Placental epithelial cell (primary cell): ENCODE measurements around the gene ESF1. TPM values are rescaled to one million over a fixed set of nuclear protein-coding genes. Genes with fewer than 3 reads are reported as not detected.

Experiments
- total RNA-seq: library from RNA; depleted of rRNA; stranded (reverse); fragments of >200 nt; gene quantifications from 2 replicates; pipeline ENCODE4 v1.2.3, GENCODE V29; 2012

ESF1 gene
- total RNA-seq = 3.4 and 7.1 TPM in 2 replicates

DNA sequence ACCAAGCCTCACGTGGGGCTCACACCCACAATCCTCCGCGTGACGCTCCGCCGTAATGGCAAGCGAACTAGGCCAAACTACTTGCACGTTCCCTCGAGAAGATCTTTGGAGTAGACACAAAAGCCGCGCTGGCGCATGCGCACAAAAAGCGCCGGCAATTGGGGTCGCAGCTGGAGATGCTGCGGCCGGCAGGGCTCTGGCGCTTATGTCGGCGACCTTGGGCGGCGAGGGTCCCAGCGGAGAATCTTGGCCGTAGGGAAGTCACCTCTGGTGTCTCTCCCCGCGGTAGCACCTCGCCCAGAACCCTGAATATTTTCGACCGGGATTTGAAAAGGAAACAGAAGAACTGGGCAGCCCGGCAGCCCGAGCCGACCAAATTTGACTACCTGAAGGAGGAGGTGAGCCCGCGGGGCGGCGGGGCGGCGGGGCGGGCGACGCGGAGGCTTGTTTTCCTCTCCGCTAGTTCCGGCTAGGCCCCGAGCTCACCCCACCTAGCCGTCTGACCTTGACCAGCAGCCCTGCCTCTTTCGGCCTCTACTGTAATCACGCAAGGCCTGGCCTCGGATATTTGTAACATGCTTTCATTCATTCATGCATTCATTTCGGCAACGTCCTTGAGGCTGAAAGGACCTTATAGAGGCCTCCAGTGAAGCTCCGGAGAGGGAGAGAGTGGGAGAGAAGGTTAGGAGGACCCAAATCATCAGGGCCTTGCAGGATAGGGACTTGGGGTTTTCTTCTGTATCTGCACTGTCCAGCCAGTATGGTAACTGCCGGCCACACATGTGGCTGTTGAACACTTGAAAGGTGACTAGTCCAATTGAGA lies at the start of gene ESF1, which contains the start of gene NDUFAF5:
TSS of gene ESF1 (minus strand) at position 27 of the 823 bp plus-strand sequence. CDS start 1,779 bp downstream, outside the sequence.
TSS of gene NDUFAF5 (plus strand) at position 136 of the 823 bp plus-strand sequence. CDS start at position 177, 41 bp downstream.

Other genes starting within 250 kb of the ESF1 start
- gene TASP1, start 146.0 kb downstream of the ESF1 start, total RNA-seq = 12.8 and 17.3 TPM in 2 replicates
- 15.3 and 17.0 TPM in 2 replicates for gene NDUFAF5, start 109 bp upstream of the ESF1 start, total RNA-seq
- gene SEL1L2, start 205.7 kb upstream of the ESF1 start, total RNA-seq = not detected in 2 replicates
- 0.65 and 2.7 TPM in 2 replicates for gene MACROD2, start 210.6 kb upstream of the ESF1 start, total RNA-seq